H54 (cell line): ENCODE data around the gene LRRC46.

Experiments
- DNase-seq: peaks from one replicate; pipeline ENCODE4 v3.0.0; 2011; ENCODE audit warnings: low spot score, mixed read lengths; ENCODE audit not compliant: insufficient read length
- FAIRE-seq: peaks from 3 replicates; lab custom pipeline; 2011; peaks lifted over from hg19 to GRCh38; lab: Jason Lieb, UNC
- POLR2A ChIP-seq: IDR thresholded peaks from 2 replicates; pipeline ENCODE4 v1.6.1; 2011; ENCODE audit warnings: low read depth, mild to moderate bottlenecking, low read length

The LRRC46 gene

GRCh38 chr17:47878203-47879027 lies 46.9 kb downstream of the LRRC46 start:
- no peak for TF ChIP-seq POLR2A
- FAIRE-seq = no peak
- no peak for DNase-seq

DNA sequence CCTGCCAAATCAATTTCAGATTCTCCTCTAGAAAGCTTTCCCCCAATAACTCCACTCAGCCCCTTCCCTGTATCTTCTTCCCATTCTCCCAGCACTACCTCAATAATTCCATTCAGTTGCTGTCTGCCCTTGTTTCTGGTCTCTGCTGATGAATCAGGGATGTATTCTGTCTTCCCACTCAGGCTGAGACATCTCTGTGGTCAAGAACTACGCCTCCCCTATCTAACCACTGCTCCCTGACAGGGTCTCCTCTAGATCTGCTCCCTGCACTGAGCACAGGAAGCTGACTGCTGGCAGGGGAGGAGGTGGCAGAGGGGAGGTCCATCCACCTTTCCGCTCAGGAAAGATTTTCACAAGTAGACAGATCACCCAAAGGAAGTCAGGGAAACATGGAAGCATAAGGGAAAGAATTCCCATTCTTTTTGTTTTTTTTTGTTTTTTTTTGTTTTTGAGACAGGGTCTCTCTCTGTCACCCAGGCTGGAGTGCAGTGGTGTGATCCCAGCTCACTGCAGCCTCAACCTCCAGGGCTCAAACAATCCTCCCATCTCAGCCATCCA lies 47.6 kb downstream of the LRRC46 start:
- TF ChIP-seq POLR2A = no peak
- DNase-seq (no peak), FAIRE-seq (no peak)

DNA sequence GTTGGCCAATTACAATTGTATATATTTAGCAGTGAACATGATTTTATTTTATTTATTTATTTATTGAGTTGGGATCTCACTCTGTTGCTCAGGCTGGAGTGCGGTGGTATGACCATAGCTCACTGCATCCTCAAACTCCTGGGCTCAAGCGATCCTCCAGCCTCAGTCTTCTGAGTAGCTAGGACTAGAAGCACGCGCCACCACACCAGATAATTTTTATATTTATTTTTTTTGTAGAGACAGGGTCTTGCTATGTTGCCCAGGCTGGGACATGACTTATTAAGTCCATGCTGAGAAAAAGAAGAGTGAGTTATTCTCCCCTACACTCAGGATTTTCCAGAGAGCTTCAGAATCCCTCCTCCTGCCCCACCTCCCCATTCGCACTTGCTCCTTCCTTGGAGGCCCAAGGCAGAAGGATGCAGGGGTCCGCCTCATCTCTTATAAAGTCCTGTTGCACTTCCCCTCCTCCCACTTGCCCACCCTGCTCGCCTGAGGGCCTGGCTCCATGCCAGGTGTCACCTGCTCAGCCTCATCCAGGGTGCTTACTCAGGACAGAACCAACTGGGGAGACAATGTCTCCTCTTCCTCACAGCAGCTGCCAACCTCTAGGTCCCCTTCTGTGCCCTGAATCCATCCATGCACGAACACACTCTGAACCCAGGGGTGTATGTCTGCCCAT lies 48.4 kb downstream of the LRRC46 start:
- no peak for DNase-seq
- no peak for FAIRE-seq
- no peak for TF ChIP-seq POLR2A

GRCh38 chr17:47882247-47882646 lies 50.8 kb downstream of the LRRC46 start:
- FAIRE-seq (no peak), DNase-seq (peak; percentile 42)
- TF ChIP-seq POLR2A = peak; percentile 12; the same call in 1 of the 2 replicates

DNA sequence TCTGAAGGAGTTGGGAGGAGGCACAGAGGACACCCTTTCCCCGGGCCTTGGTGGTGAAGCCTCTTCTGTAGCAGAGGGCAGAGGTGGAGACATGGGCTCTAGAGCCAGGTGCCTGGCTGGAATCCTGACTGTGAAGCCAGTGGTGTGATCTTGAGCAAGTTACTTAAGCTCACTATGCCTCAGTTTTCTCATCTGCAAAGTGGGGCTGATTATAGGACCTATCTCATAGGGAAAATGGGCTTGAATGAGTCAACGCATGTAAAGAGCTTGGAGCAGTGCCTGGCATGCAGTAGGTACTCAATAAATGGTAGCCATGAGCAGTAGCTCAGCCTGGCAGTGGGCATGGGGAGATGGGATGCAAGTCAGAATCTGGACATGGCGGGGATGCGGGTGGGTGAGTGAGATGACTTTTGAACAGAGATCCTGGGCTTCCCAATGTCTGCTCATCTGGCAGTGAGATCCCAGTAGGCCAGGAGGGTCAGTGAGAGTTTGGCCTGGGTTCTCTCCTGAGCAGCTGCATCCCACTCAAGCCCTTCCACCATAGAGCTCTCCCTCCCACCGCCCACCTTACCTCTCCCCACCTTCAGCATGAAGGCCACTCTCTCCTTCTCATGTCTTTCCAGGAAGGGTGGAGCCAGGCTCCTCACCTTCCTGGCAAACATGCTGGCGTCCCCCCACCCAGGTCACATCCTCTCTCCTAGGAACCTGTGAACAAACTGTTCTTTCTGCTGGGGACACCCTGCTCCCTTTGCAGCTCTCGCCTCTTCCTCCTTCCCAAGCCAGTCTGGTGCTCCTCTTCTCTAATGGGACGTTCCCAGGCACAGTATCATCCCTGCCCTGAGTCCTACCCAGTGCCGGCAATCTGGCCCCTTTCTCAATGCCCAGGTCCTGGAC lies 51.5 kb downstream of the LRRC46 start:
- no peak for FAIRE-seq
- TF ChIP-seq POLR2A = no peak
- no peak for DNase-seq

DNA sequence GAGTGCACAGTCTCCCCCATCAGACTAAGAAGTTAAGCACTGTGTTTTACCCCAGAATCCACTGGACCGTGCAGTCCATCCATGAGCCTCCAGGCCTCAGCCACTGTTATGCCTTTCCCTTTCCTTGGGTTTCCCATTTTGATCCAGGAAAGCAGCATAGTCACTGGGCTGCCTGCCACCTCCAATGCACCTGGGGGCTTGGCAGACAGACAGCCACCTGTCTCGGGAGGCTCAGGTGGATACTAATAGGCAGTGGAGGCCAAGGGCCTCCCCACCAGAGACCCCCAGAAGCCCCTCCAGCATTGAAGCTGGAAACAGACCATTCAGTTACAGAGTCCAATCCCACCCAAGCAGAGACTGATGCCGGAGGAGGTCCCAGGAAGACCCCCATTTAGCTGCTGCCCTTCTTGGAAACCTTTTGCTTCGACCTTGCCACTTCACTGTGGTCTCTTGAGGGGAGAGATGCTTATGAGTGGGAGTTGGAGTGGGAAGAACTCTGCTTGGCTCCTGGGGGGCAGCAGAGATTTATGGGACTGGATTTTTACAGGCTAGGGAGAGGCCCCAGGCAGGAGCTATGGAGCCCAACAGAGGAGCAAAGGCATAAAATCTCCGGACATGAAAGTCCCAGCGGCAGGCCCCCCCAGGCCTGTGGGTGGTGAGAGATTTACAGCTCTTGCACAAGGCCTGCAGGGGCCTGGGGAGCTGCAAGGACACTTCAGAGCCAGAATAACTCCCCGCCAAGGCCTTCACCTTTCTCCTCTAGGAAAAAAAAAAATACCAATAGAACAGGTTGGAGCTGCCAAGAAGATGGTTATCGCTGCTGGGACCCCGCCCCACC lies 52.3 kb downstream of the LRRC46 start:
- DNase-seq (no peak), FAIRE-seq (no peak)
- TF ChIP-seq POLR2A = no peak

DNA sequence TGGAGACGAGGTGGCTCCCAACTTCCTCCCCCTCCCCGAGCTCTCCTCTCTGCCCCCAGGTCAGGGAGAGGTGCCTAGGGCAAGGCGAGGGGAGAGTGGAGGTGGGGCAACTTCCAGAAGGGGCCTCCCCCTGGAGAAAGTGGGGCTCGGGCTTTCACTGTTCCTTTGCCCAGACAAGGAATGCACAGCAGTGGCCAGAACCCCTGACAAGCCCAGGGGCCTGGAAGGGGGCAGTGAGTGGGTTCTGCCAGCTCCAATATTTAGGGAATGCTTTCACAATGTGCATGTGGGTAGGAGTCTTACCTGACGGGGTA lies 52.9 kb downstream of the LRRC46 start:
- no peak for TF ChIP-seq POLR2A
- FAIRE-seq (no peak), DNase-seq (no peak)

DNA sequence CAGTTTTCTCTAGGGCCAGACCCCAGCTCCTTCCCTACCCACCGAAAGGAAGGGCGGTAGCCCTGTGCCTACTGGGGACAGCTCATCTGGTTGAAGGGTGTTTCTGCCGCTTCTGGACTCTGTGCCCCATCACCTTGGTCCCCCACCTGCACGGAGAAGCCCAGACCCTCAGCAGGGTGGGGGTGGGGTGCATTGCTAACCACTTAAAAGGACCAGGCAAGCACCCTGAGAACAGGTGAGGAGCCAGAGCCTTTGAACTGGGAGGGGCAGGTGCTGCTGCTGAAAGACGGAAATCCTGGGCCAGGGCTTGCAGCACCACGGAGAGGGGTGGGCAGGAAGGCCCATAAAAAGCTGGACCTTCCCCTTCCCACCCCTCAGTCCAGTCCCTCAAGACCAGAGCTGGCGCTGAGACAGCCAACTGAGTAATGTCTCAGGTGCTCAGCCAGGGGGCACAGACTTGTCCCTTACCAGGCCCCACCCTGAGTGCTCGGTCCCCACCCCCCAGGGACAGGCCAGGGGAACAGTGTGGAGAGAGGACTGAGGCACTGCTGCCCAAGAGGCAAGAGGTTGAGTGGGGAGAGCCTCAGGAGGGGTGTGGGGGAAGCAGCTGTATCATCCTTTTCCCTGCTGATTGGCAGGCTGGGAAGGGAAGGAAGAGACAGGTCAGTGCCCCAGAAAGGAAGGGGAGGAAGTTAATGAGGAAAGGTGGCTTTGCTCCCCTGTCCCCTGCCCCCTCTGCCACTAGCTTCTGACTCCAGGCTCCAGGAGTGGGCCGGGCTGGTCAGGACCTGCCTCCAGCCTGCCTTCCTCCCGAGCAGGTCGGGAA lies 53.6 kb downstream of the LRRC46 start:
- TF ChIP-seq POLR2A = no peak
- FAIRE-seq (no peak), DNase-seq (no peak)
